H9 (cell line): ENCODE results near the gene SLC49A4. TPM values are rescaled to one million over a fixed set of nuclear protein-coding genes. Genes with fewer than 3 reads are reported as not detected.

ENCODE experiments used
- DNase-seq: peaks from one replicate; pipeline ENCODE4 v3.0.0-alpha.2; 2017
- H2AFZ ChIP-seq: one replicate; pipeline ENCODE4 v1.6.1; 2013; ENCODE audit warnings: mild to moderate bottlenecking, low read length, control low read depth, moderate library complexity
- H2AK5ac ChIP-seq: 2 replicates; pipeline ENCODE4 v1.6.1; 2013; ENCODE audit warnings: low read length, control low read depth, mixed read lengths; ENCODE audit not compliant: insufficient read length
- H2BK120ac ChIP-seq: one replicate; pipeline ENCODE4 v1.6.1; 2013; ENCODE audit warnings: low read depth, mild to moderate bottlenecking, low read length, control low read depth, inconsistent platforms; ENCODE audit not compliant: poor library complexity, severe bottlenecking
- H2BK12ac ChIP-seq: 2 replicates; pipeline ENCODE4 v1.6.1; 2013; ENCODE audit warnings: low read length, control low read depth, mixed read lengths, low read depth; ENCODE audit not compliant: insufficient read length
- H2BK15ac ChIP-seq: 2 replicates; pipeline ENCODE4 v1.6.1; 2013; ENCODE audit warnings: low read depth, low read length, control low read depth
- H2BK20ac ChIP-seq: one replicate; pipeline ENCODE4 v1.6.1; 2013; ENCODE audit warnings: low read depth, mild to moderate bottlenecking, low read length, control low read depth, inconsistent platforms; ENCODE audit not compliant: poor library complexity, severe bottlenecking
- H2BK5ac ChIP-seq: 2 replicates; pipeline ENCODE4 v1.6.1; 2013; ENCODE audit warnings: low read length, control low read depth, mixed read lengths; ENCODE audit not compliant: insufficient read length
- H3K14ac ChIP-seq: 2 replicates; pipeline ENCODE4 v1.6.1; 2013; ENCODE audit warnings: low read length, control low read depth; ENCODE audit not compliant: insufficient read depth
- H3K18ac ChIP-seq: 2 replicates; pipeline ENCODE4 v1.6.1; 2013; ENCODE audit warnings: low read depth, mild to moderate bottlenecking, mixed read lengths, low read length, control low read depth; ENCODE audit not compliant: insufficient read length
- H3K23ac ChIP-seq: 2 replicates; pipeline ENCODE4 v1.6.1; 2013; ENCODE audit warnings: low read length, control low read depth, mixed read lengths, low read depth; ENCODE audit not compliant: insufficient read length
- H3K23me2 ChIP-seq: 2 replicates; pipeline ENCODE4 v1.6.1; 2013; ENCODE audit warnings: low read depth, mild to moderate bottlenecking, mixed read lengths, low read length, control low read depth; ENCODE audit not compliant: insufficient read length, poor library complexity, severe bottlenecking
- H3K27ac ChIP-seq: 2 replicates; pipeline ENCODE4 v1.5.1; 2013; ENCODE audit warnings: low read length, control low read depth, mixed read lengths, low read depth; ENCODE audit not compliant: insufficient read length
- H3K27me3 ChIP-seq: 2 replicates; pipeline ENCODE4 v1.6.1; 2013; ENCODE audit warnings: low read length, control low read depth, inconsistent platforms; ENCODE audit not compliant: insufficient read depth
- H3K4ac ChIP-seq: 2 replicates; pipeline ENCODE4 v1.6.1; 2013; ENCODE audit warnings: low read depth, mild to moderate bottlenecking, control low read depth, inconsistent platforms, low read length, moderate library complexity
- H3K4me1 ChIP-seq: 2 replicates; pipeline ENCODE4 v1.6.1; 2013; ENCODE audit warnings: low read length, control low read depth, inconsistent platforms; ENCODE audit not compliant: insufficient read depth
- H3K4me2 ChIP-seq: 2 replicates; pipeline ENCODE4 v1.6.1; 2013; ENCODE audit warnings: low read length, control low read depth, mixed read lengths; ENCODE audit not compliant: insufficient read length, insufficient read depth
- H3K56ac ChIP-seq: 2 replicates; pipeline ENCODE4 v1.6.1; 2013; ENCODE audit warnings: low read depth, mild to moderate bottlenecking, mixed read lengths, low read length, control low read depth; ENCODE audit not compliant: insufficient read length
- H3K79me1 ChIP-seq: 2 replicates; pipeline ENCODE4 v1.6.1; 2013; ENCODE audit warnings: low read depth, mild to moderate bottlenecking, moderate library complexity, low read length, control low read depth, inconsistent platforms; ENCODE audit not compliant: insufficient read depth, poor library complexity, severe bottlenecking
- H3K79me2 ChIP-seq: 2 replicates; pipeline ENCODE4 v1.6.1; 2013; ENCODE audit warnings: low read length, control low read depth, inconsistent platforms; ENCODE audit not compliant: insufficient read depth
- H3K9ac ChIP-seq: 2 replicates; pipeline ENCODE4 v1.6.1; 2013; ENCODE audit warnings: low read length, control low read depth, mixed read lengths; ENCODE audit not compliant: insufficient read length; ENCODE audit errors: extremely low read depth
- H3K9me3 ChIP-seq: one replicate; pipeline ENCODE4 v1.6.1; 2013; ENCODE audit warnings: low read depth, low read length, inconsistent platforms; ENCODE audit not compliant: control insufficient read depth
- H3T11ph ChIP-seq: one replicate; pipeline ENCODE4 v1.6.1; 2013; ENCODE audit warnings: mild to moderate bottlenecking, low read length, control low read depth, inconsistent platforms
- H4K20me1 ChIP-seq: one replicate; pipeline ENCODE4 v1.6.1; 2013; ENCODE audit not compliant: control insufficient read depth, insufficient read length, insufficient read depth
- H4K5ac ChIP-seq: 2 replicates; pipeline ENCODE4 v1.6.1; 2013; ENCODE audit warnings: low read depth, mild to moderate bottlenecking, mixed read lengths, low read length, control low read depth; ENCODE audit not compliant: insufficient read length
- H4K8ac ChIP-seq: replicated peaks from 2 replicates; pipeline ENCODE4 v1.6.1; 2013; ENCODE audit warnings: low read length, control low read depth, mixed read lengths, low read depth; ENCODE audit not compliant: insufficient read length
- H4K91ac ChIP-seq: 2 replicates; pipeline ENCODE4 v1.6.1; 2013; ENCODE audit warnings: low read depth, mild to moderate bottlenecking, moderate library complexity, mixed read lengths, low read length, control low read depth; ENCODE audit not compliant: insufficient read length
- H3K27ac Mint-ChIP-seq, 3 experiments: 2 replicates in 2 of 3; 3 replicates in 1 of 3; pipeline ENCODE4 v1.8.0; 2020 to 2021; ENCODE audit warnings: mixed read lengths in 3 of 3, mild to moderate bottlenecking in 1 of 3, moderate library complexity in 1 of 3
- H3K27me3 Mint-ChIP-seq: 2 replicates; pipeline ENCODE4 v1.8.0; 2021; ENCODE audit warnings: low read depth, mild to moderate bottlenecking, moderate library complexity, mixed read lengths
- H3K36me3 Mint-ChIP-seq, 3 experiments: 2 replicates in 2 of 3; 3 replicates in 1 of 3; pipeline ENCODE4 v1.8.0; 2020 to 2021; ENCODE audit warnings: low read depth in 3 of 3, mixed read lengths in 3 of 3; ENCODE audit not compliant: insufficient read depth in 1 of 3
- H3K4me1 Mint-ChIP-seq, 2 experiments: 2 replicates each; pipeline ENCODE4 v1.8.0; 2020; ENCODE audit warnings: mixed read lengths in 2 of 2
- H3K4me3 Mint-ChIP-seq, 2 experiments: 2 replicates in 1 of 2; 3 replicates in 1 of 2; pipeline ENCODE4 v1.8.0; 2020 to 2021; ENCODE audit warnings: mild to moderate bottlenecking in 2 of 2, mixed read lengths in 2 of 2, moderate library complexity in 1 of 2
- H3K9me3 Mint-ChIP-seq, 2 experiments: 2 replicates in 1 of 2; 3 replicates in 1 of 2; pipeline ENCODE4 v1.8.0; 2020; ENCODE audit warnings: mild to moderate bottlenecking in 2 of 2, mixed read lengths in 2 of 2, moderate library complexity in 1 of 2
- WGBS: extraction: QIAGEN DNeasy Blood & Tissue Kit; methylation state at CpG from one replicate; pipeline ENCODE4 v1.1.7; 2013; ENCODE audit warnings: missing lambda C conversion rate, low lambda C conversion rate, mixed read lengths; ENCODE audit not compliant: insufficient read length; ENCODE audit errors: extremely low coverage; 5-methylcytosine and 5-hydroxymethylcytosine counted together
- total RNA-seq: library from RNA; stranded (reverse); gene quantifications from 2 replicates; pipeline ENCODE4 v1.2.1, GENCODE V29; 2021
- TF ChIP-seq, protein P1 (sequence below): fragments of 200-600 bp; sonication (generic); conservative IDR thresholded peaks from 3 replicates; pipeline ENCODE4 v1.8.0; 2021; ENCODE audit warnings: antibody characterized with exemption, mild to moderate bottlenecking

Gene SLC49A4
- total RNA-seq, 1 experiment from 2014 or later: 10.7 TPM

DNA sequence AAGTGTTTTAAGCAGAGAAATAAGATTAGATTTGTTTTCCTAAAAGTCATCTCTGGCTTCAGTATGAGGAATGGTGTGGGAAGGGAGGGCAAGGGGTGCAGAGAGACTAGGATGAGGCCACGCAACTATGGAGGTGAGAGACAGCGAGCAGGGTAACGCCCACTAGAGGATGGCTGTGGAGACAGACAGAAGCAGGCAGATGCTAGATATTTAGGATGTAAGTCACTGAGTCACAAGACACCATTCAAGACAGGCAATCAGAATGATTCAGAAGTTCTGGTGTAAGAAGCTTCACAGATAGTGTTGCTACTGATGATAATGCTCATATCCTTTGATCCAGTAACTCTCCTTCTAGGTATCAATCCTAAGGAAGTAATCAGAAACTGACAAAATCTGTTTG lies 20.3 kb upstream of the SLC49A4 start:
- peaks cover 11 to 17% of the 10 kb centered on the region in 2 experiments for H3K4me1 Mint-ChIP-seq
- TF ChIP-seq, protein P1, sequence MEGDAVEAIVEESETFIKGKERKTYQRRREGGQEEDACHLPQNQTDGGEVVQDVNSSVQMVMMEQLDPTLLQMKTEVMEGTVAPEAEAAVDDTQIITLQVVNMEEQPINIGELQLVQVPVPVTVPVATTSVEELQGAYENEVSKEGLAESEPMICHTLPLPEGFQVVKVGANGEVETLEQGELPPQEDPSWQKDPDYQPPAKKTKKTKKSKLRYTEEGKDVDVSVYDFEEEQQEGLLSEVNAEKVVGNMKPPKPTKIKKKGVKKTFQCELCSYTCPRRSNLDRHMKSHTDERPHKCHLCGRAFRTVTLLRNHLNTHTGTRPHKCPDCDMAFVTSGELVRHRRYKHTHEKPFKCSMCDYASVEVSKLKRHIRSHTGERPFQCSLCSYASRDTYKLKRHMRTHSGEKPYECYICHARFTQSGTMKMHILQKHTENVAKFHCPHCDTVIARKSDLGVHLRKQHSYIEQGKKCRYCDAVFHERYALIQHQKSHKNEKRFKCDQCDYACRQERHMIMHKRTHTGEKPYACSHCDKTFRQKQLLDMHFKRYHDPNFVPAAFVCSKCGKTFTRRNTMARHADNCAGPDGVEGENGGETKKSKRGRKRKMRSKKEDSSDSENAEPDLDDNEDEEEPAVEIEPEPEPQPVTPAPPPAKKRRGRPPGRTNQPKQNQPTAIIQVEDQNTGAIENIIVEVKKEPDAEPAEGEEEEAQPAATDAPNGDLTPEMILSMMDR: peak; percentile 32; the same call in 2 of the 3 replicates

More for the DNA sequence above, 20.3 kb upstream of the SLC49A4 start:
- Histone ChIP-seq H3K27me3 (no peaks in the 10 kb centered on the region), H3K9me3 (no peaks in the 10 kb centered on the region), H2AK5ac (no peak overlapping the region), H2AFZ (no peak overlapping the region), H3K56ac (no peak overlapping the region), H4K8ac (no peak overlapping the region), H2BK5ac (no peak overlapping the region), H3K18ac (no peak overlapping the region), H4K5ac (no peak overlapping the region), H3K4me1 (no peaks in the 10 kb centered on the region), H3T11ph (no peak overlapping the region), H3K9ac (no peak overlapping the region), H2BK15ac (no peak overlapping the region), H3K27ac (no peak overlapping the region), H2BK12ac (no peak overlapping the region), H2BK20ac (no peak overlapping the region), H4K20me1 (no peaks in the 10 kb centered on the region), H3K4ac (no peak overlapping the region), H3K23ac (no peak overlapping the region), H3K4me2 (no peak overlapping the region), H3K14ac (no peak overlapping the region), H2BK120ac (no peak overlapping the region), H3K79me2 (no peaks in the 10 kb centered on the region), H3K79me1 (no peaks in the 10 kb centered on the region), H3K23me2 (no peaks in the 10 kb centered on the region), H4K91ac (no peak overlapping the region)
- DNase-seq: no peak
- Mint-ChIP-seq H3K27me3 (no peaks in the 10 kb centered on the region), H3K9me3 (no peaks in the 10 kb centered on the region; a peak in 1 of 5 replicates), H3K27ac (peak overlapping the region in 1 of 3 experiments; percentile 71; a peak in 1 of 7 replicates), H3K36me3 (peaks cover 0 to 4% (median 0%) of the 10 kb centered on the region in 3 experiments; a peak in 2 of 7 replicates), H3K4me3 (no peak overlapping the region)
- no CpG with 5 or more reads among the region's 3 CpGs for WGBS
